ENCODE measurements around the gene DNALI1.

DNALI1 gene

GRCh38 chr1:37560401-37561132 is 3.8 kb downstream of the DNALI1 start:
- TF ChIP-seq, protein P1, sequence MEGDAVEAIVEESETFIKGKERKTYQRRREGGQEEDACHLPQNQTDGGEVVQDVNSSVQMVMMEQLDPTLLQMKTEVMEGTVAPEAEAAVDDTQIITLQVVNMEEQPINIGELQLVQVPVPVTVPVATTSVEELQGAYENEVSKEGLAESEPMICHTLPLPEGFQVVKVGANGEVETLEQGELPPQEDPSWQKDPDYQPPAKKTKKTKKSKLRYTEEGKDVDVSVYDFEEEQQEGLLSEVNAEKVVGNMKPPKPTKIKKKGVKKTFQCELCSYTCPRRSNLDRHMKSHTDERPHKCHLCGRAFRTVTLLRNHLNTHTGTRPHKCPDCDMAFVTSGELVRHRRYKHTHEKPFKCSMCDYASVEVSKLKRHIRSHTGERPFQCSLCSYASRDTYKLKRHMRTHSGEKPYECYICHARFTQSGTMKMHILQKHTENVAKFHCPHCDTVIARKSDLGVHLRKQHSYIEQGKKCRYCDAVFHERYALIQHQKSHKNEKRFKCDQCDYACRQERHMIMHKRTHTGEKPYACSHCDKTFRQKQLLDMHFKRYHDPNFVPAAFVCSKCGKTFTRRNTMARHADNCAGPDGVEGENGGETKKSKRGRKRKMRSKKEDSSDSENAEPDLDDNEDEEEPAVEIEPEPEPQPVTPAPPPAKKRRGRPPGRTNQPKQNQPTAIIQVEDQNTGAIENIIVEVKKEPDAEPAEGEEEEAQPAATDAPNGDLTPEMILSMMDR (IDR thresholded peaks at IDR 0.05; ENCODE audit: low read depth, low read length) = no peak
- no peak overlapping the region for H3K4me3 ChIP-seq (ENCODE audit: low read depth, low read length)

DNA sequence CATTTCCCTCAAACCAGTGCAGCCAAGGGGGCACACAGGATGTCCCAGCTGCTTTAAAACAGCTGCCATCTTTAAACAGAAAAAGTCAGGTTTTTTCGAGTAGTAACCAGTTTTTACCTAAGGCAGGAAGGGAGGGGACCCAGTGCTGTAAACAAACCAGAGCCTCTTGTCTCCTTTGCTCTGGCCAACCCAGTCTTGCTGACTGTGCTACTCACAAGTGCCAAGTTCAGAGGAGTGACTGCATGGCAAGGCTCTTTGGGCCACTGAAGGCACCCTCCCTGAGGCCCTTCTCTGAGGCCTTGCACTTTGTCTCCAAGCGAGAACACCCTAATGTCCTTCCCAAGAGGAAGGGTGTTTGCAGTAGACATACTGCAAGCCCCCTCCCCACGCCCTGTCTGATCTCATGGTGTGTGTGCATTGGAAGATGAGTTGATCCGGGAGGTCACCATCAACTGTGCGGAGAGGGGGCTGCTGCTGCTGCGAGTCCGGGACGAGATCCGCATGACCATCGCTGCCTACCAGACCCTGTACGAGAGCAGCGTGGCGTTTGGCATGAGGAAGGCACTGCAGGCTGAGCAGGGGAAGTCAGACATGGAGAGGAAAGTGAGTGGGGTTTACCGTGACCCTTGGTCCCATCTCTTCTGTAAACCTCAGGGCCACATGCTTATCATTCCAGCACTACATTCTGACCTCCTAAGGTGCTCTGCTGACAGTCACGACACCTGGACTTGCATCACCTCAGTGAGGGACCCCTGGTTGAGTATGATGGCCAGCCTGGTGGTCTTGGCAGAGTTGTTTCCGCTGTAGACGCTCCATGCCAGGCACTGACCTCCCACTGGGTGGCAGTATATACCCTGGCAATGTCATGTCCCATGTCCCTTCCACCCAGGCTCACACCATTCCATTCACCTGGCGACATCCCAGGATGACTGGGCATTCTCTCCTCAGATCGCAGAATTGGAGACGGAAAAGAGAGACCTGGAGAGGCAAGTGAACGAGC is 4.7 kb downstream of the DNALI1 start:
- TF ChIP-seq, protein P1 (IDR thresholded peaks at IDR 0.05; ENCODE audit: low read depth, low read length) = peak; percentile 50
- H3K4me3 ChIP-seq (ENCODE audit: low read depth, low read length) = no peak overlapping the region

DNA sequence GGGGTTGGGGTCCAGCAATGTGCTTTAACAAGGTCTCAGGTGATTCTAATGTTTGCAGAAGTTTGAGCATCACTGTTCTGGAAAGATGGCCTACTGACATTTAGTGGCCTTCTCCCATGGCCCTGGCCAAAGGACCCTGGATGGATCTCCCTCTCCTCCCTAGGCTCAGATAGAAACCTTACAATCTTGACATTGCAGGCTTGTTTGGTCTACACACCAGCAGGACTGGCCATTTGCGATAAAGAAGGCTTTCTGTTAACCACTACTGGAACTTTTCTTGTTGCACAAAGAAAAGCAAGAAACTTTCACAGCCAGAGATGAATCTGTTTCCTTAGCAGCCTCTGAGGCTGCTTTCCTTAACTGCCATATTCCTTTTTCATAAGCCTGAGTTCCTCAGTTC is 6.2 kb downstream of the DNALI1 start:
- TF ChIP-seq, protein P1 (IDR thresholded peaks at IDR 0.05; ENCODE audit: low read depth, low read length) = no peak
- no peak overlapping the region for H3K4me3 ChIP-seq (ENCODE audit: low read depth, low read length)

DNA sequence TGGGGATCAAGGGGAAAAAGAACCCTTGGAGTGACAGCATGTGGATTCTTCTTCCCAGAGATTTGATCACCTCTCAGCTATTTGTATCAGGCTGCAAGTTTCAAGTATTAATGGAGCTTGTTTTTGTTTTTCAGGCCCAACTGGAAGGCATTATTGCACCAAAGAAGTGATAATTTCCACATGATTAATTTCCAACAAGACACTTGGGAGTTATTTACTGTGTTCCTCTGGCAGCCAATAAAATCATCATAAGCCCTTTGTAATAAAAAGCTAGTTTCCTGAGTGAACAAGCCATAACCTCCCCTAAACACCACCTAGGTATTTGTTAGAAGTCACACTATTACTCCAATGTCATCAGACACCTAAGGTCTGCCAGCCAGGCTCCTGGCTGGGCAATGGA is 8.2 kb downstream of the DNALI1 start:
- H3K4me3 ChIP-seq (ENCODE audit: low read depth, low read length) = no peak overlapping the region
- TF ChIP-seq, protein P1 (IDR thresholded peaks at IDR 0.05; ENCODE audit: low read depth, low read length) = no peak

- no peak overlapping the region for H3K4me3 ChIP-seq (ENCODE audit: low read depth, low read length)
- TF ChIP-seq, protein P1 (IDR thresholded peaks at IDR 0.05; ENCODE audit: low read depth, low read length) = no peak
These were observed 10.3 kb downstream of the DNALI1 start for GRCh38 chr1:37567023-37567422.

- TF ChIP-seq, protein P1 (IDR thresholded peaks at IDR 0.05; ENCODE audit: low read depth, low read length) = no peak
- no peak overlapping the region for H3K4me3 ChIP-seq (ENCODE audit: low read depth, low read length)
These were observed 14.0 kb downstream of the DNALI1 start for GRCh38 chr1:37570528-37571334.
